HL-60 (cell line): ENCODE data around the gene MBTPS1.

ENCODE experiments used
- DNase-seq, 2 experiments: peaks; one replicate each; pipeline ENCODE4 v3.0.0-alpha.2; 2010 to 2020; ENCODE audit warnings: low read depth in 1 of 2, low spot score in 1 of 2
- H3K27ac ChIP-seq: fragments of 250-450 bp; sonication (Bioruptor Pico); replicated peaks from 2 replicates; pipeline ENCODE4 v1.5.1; 2020; ENCODE audit warnings: mild to moderate bottlenecking, moderate library complexity
- H3K27me3 ChIP-seq: fragments of 250-450 bp; sonication (Bioruptor Pico); 2 replicates; pipeline ENCODE4 v1.5.1; 2021; ENCODE audit warnings: mild to moderate bottlenecking, moderate library complexity; ENCODE audit not compliant: insufficient read depth, poor library complexity, severe bottlenecking
- H3K4me3 ChIP-seq: replicated peaks from 2 replicates; pipeline ENCODE4 v1.5.1; 2011; ENCODE audit warnings: mild to moderate bottlenecking, control low read depth, low read length; ENCODE audit not compliant: insufficient read depth
- CTCF ChIP-seq: IDR thresholded peaks from one replicate; pipeline ENCODE4 v1.5.1; 2011; ENCODE audit warnings: low read length, control low read depth, inconsistent platforms; ENCODE audit not compliant: insufficient read depth
- GABPA ChIP-seq: IDR thresholded peaks from 2 replicates; pipeline ENCODE4 v1.6.1; 2012; ENCODE audit warnings: low read depth
- POLR2AphosphoS5 ChIP-seq: IDR thresholded peaks from 2 replicates; pipeline ENCODE4 v1.6.1; 2012; ENCODE audit warnings: low read depth
- REST ChIP-seq: IDR thresholded peaks from 2 replicates; pipeline ENCODE4 v1.6.1; 2012; ENCODE audit warnings: low read depth; ENCODE audit not compliant: insufficient replicate concordance
- SPI1 ChIP-seq: IDR thresholded peaks from 2 replicates; pipeline ENCODE4 v1.6.1; 2012; ENCODE audit warnings: low read depth, mild to moderate bottlenecking, borderline replicate concordance

MBTPS1 gene

GRCh38 chr16:84084570-84085270, 32.0 kb downstream of the MBTPS1 start:
- peak; percentile 45 to 83 for DNase-seq
- no peaks in the 10 kb centered on the region for H3K27me3 ChIP-seq
- H3K27ac ChIP-seq, result peak overlapping the region; percentile 54
- 0 out of 2 replicates have a peak, but pooled peaks have one; percentile 31 for TF ChIP-seq POLR2AphosphoS5
- TF ChIP-seq CTCF, result peak; percentile 71
- no peak for TF ChIP-seq GABPA
- no peak overlapping the region for H3K4me3 ChIP-seq

- peak; percentile 42 to 83 for DNase-seq
- H3K27ac ChIP-seq, result peak overlapping the region; percentile 84
- no peak for TF ChIP-seq POLR2AphosphoS5
- no peak for TF ChIP-seq REST
- TF ChIP-seq SPI1, result peak; percentile 44; the same call in 1 of the 2 replicates
Observed at GRCh38 chr16:84082835-84083569, 33.7 kb downstream of the MBTPS1 start.

GRCh38 chr16:84082110-84082509, 34.6 kb downstream of the MBTPS1 start:
- Histone ChIP-seq H3K27ac (peak overlapping the region; percentile 84), H3K4me3 (no peak overlapping the region), H3K27me3 (no peaks in the 10 kb centered on the region)
- TF ChIP-seq SPI1, result no peak
- no peak for TF ChIP-seq POLR2AphosphoS5
- no peak for DNase-seq

More at GRCh38 chr16:84082835-84083569, 33.7 kb downstream of the MBTPS1 start:
- H3K27me3 ChIP-seq, result no peaks in the 10 kb centered on the region
- H3K4me3 ChIP-seq, result no peak overlapping the region

GRCh38 chr16:84081446-84081989, 35.2 kb downstream of the MBTPS1 start:
- Histone ChIP-seq H3K27me3 (no peaks in the 10 kb centered on the region), H3K27ac (no peak overlapping the region), H3K4me3 (no peak overlapping the region)
- TF ChIP-seq CTCF, result no peak
- no peak for TF ChIP-seq GABPA
- TF ChIP-seq POLR2AphosphoS5, result no peak
- no peak for TF ChIP-seq SPI1
- TF ChIP-seq REST, result no peak
- DNase-seq, result no peak
